GM11168 (cell line): ENCODE results near the gene TOLLIP.
"Not testable (repeated sequence)": the region's sequence is repeated elsewhere in the genome, so short reads cannot be mapped to it uniquely, and the experiment has no call there.

Source experiments
- in situ Hi-C: fragments of 300-500 bp; cut with MboI; formaldehyde crosslinking; loops from one replicate; pipeline ENCODE4 v1.12.0; 2022; ENCODE audit warnings: low sequenced_read_pairs; ENCODE audit not compliant: unreplicated experiment

The TOLLIP gene

GRCh38 chr11:1252371-1253102 lies 56.9 kb downstream of the TOLLIP start:
- in situ Hi-C loops, result no loop called here

DNA sequence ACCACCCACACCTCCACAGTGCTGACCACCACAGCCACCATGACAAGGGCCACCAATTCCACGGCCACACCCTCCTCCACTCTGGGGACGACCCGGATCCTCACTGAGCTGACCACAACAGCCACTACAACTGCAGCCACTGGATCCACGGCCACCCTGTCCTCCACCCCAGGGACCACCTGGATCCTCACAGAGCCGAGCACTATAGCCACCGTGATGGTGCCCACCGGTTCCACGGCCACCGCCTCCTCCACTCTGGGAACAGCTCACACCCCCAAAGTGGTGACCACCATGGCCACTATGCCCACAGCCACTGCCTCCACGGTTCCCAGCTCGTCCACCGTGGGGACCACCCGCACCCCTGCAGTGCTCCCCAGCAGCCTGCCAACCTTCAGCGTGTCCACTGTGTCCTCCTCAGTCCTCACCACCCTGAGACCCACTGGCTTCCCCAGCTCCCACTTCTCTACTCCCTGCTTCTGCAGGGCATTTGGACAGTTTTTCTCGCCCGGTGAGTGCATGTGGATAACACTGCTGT lies 58.1 kb downstream of the TOLLIP start:
- in situ Hi-C loops, result no loop called here

GRCh38 chr11:1250411-1250810 lies 59.0 kb downstream of the TOLLIP start:
- in situ Hi-C loops, result not testable (repeated sequence)

- in situ Hi-C loops, result not testable (repeated sequence)
Measured at GRCh38 chr11:1248951-1249350, 60.5 kb downstream of the TOLLIP start.

DNA sequence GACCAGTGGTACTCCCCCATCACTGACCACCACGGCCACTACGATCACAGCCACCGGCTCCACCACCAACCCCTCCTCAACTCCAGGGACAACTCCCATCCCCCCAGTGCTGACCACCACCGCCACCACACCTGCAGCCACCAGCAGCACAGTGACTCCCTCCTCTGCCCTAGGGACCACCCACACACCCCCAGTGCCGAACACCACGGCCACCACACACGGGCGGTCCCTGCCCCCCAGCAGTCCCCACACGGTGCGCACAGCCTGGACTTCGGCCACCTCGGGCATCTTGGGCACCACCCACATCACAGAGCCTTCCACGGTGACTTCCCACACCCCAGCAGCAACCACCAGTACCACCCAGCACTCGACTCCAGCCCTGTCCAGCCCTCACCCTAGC lies 62.4 kb downstream of the TOLLIP start:
- in situ Hi-C loops, result not testable (repeated sequence)

- in situ Hi-C loops, result not testable (repeated sequence)
Measured at GRCh38 chr11:1246301-1246700, 63.1 kb downstream of the TOLLIP start.

DNA sequence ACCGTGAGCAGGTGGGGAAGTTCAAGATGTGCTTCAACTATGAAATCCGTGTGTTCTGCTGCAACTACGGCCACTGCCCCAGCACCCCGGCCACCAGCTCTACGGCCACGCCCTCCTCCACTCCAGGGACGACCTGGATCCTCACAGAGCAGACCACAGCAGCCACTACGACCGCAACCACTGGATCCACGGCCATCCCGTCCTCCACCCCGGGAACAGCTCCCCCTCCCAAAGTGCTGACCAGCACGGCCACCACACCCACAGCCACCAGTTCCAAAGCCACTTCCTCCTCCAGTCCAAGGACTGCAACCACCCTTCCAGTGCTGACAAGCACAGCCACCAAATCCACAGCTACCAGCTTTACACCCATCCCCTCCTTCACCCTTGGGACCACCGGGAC lies 63.7 kb downstream of the TOLLIP start:
- in situ Hi-C loops, result not testable (repeated sequence)

GRCh38 chr11:1244557-1244956 lies 64.9 kb downstream of the TOLLIP start:
- in situ Hi-C loops, result not testable (repeated sequence)

GRCh38 chr11:1243521-1243920 lies 65.9 kb downstream of the TOLLIP start:
- in situ Hi-C loops, result not testable (repeated sequence)

GRCh38 chr11:1242751-1243150 lies 66.7 kb downstream of the TOLLIP start:
- in situ Hi-C loops, result not testable (repeated sequence)

- in situ Hi-C loops, result no loop called here
Measured at GRCh38 chr11:1242289-1242688, 67.1 kb downstream of the TOLLIP start.

- in situ Hi-C loops, result no loop called here
Measured at GRCh38 chr11:1241706-1242105, 67.7 kb downstream of the TOLLIP start.

DNA sequence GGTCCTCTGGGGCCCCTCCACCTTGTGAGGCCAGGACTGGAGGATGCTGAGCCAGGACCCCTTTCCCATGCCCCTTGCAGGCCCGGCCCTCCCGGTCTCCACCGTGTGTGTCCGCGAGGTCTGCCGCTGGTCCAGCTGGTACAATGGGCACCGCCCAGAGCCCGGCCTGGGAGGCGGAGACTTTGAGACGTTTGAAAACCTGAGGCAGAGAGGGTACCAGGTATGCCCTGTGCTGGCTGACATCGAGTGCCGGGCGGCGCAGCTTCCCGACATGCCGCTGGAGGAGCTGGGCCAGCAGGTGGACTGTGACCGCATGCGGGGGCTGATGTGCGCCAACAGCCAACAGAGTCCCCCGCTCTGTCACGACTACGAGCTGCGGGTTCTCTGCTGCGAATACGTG lies 68.7 kb downstream of the TOLLIP start:
- in situ Hi-C loops, result no loop called here

DNA sequence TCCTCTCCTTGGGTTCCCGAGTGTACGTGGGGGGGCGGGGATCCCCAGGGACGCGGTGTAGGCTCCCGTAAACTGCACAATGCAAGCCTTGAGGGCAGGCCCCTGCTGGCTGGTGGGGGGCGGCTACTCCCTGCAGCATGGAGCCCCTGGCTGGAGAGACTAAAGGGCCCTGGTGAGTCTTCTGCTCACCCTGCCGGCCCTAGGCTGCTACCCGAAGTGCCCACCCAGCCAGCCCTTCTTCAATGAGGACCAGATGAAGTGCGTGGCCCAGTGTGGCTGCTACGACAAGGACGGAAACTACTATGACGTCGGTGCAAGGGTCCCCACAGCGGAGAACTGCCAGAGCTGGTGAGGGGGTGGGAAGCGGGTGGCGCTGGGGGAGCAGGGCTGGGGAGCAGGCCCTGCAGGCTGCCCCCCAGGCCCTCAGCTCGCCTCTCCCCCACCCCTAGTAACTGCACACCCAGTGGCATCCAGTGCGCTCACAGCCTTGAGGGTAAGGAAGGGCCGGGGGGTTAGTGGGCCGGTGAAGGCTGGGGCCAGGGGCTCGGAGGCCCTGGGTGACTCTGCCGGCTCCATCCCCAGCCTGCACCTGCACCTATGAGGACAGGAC lies 69.7 kb downstream of the TOLLIP start:
- in situ Hi-C loops, result no loop called here

- in situ Hi-C loops, result no loop called here
Measured at GRCh38 chr11:1238767-1239595, 70.5 kb downstream of the TOLLIP start.

DNA sequence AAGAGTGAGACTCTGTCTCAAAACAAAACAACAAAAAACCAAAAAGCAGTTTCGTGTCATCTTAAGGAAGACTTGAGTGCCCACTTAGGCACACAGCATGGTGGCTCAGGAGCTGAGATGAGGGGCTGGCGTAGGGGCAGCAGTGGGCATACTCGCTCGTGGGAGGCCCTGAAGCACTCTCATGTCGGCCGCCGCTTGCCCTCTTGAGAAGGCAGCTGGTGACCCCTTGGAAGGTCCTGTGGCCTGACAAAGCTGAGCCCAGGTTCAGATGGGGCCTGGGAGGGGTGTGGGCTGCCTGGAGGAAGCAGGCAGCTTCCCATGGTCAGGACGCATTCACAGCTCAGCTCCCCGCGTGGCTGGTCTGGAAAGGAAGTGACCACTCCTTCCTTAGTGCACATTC lies 71.6 kb downstream of the TOLLIP start:
- in situ Hi-C loops, result no loop called here

DNA sequence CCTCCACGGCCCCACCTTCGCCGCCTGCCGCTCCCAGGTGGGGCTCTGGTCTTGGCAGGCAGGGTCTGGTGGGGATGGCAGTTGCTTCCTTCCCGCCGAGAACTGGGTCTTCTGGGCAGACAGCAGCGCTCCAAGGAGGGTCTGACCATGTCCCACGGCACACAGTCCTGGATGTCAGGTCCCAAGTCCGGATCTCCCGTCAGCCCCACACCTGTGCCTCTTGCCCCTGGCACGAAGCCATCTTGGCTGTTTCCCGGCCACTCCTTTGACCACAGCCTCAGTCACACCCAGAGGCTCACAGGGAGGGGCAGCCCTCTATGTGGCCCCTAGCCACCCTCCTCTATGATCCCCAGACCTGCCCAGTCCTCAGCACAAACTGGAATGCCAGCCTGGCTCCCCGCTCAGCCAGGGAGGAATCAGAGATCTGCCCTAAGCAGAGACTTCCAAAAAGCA lies 72.3 kb downstream of the TOLLIP start:
- in situ Hi-C loops, result no loop called here

GRCh38 chr11:1236316-1237127 lies 72.9 kb downstream of the TOLLIP start:
- in situ Hi-C loops, result no loop called here

GRCh38 chr11:1235901-1236315 lies 73.5 kb downstream of the TOLLIP start:
- in situ Hi-C loops, result no loop called here

DNA sequence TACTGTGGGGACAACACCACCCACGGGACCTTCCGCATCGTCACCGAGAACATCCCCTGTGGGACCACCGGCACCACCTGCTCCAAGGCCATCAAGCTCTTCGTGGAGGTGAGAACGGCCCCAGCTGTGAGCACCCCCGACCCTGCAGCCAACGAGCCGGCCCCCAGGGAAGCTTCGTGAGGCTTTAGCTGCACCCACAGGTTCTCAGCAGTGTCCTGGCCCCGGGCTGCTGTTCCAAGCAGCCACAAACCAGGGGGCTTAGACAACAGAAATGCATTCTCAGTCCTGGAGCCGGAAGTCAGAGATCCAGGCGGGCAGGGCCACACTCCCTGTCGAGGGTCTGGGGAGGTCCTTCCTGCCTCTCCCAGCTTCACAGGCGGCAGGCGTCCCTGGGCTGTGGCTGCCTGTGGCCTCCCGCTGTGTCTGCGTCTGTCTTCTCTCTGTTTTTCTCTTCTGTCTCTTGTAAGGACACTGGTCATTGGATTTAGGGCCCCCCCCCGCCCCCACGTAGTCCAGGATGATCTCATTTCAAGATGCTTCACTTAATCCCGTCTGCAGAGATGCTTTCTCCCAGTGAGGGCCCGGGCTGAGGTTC lies 74.0 kb downstream of the TOLLIP start:
- in situ Hi-C loops, result no loop called here
